Kidney tubule cell (primary cell): ENCODE data around the gene DAAM1.

Source experiments
- DNase-seq: peaks from one replicate; pipeline ENCODE4 v3.0.0-alpha.2; 2018; ENCODE audit warnings: low spot score

The DAAM1 gene

GRCh38 chr14:59221568-59221967, 33.1 kb downstream of the DAAM1 start:
- DNase-seq = peak; percentile 51

- no peak for DNase-seq
Measured at GRCh38 chr14:59224341-59224740, 35.9 kb downstream of the DAAM1 start.

GRCh38 chr14:59225281-59225680, 36.8 kb downstream of the DAAM1 start:
- DNase-seq = no peak

- DNase-seq = no peak
Measured at GRCh38 chr14:59228421-59228820, 40.0 kb downstream of the DAAM1 start.

- no peak for DNase-seq
Measured at GRCh38 chr14:59229653-59230406, 41.4 kb downstream of the DAAM1 start.

GRCh38 chr14:59236195-59236594, 47.7 kb downstream of the DAAM1 start:
- DNase-seq = peak; percentile 15

GRCh38 chr14:59238216-59238615, 49.7 kb downstream of the DAAM1 start:
- DNase-seq = no peak

- no peak for DNase-seq
Measured at GRCh38 chr14:59239022-59239421, 50.6 kb downstream of the DAAM1 start.

- no peak for DNase-seq
Measured at GRCh38 chr14:59240356-59240755, 51.9 kb downstream of the DAAM1 start.

GRCh38 chr14:59241121-59241520, 52.7 kb downstream of the DAAM1 start:
- DNase-seq = no peak

GRCh38 chr14:59243174-59243573, 54.7 kb downstream of the DAAM1 start:
- no peak for DNase-seq

- DNase-seq = no peak
Measured at GRCh38 chr14:59244581-59244980, 56.1 kb downstream of the DAAM1 start.

- DNase-seq = no peak
Measured at GRCh38 chr14:59245809-59246295, 57.4 kb downstream of the DAAM1 start.

GRCh38 chr14:59246566-59246965, 58.1 kb downstream of the DAAM1 start:
- DNase-seq = no peak

GRCh38 chr14:59247801-59248584, 59.5 kb downstream of the DAAM1 start:
- DNase-seq = no peak

- peak; percentile 33 for DNase-seq
Measured at GRCh38 chr14:59249029-59249428, 60.6 kb downstream of the DAAM1 start.

GRCh38 chr14:59251811-59252771, 63.6 kb downstream of the DAAM1 start:
- peak; percentile 62 for DNase-seq

- DNase-seq = no peak
Measured at GRCh38 chr14:59252772-59253500, 64.5 kb downstream of the DAAM1 start.

- no peak for DNase-seq
Measured at GRCh38 chr14:59253527-59253926, 65.1 kb downstream of the DAAM1 start.

GRCh38 chr14:59254146-59254910, 65.9 kb downstream of the DAAM1 start:
- peak; percentile 74 for DNase-seq
